Tibial nerve (tissue), 4 donors: ENCODE data around the gene KRTAP10-2.

Experiments
- CTCF ChIP-seq, 5 experiments: fragments of 200-600 bp in 3 of 5; fragments of 450-650 bp in 2 of 5; sonication (generic) in 3 of 5; IDR thresholded peaks; one replicate each; pipeline ENCODE4 v1.5.1; 2016 to 2019; ENCODE audit warnings: antibody characterized with exemption in 5 of 5, mild to moderate bottlenecking in 3 of 5, moderate library complexity in 2 of 5
- EP300 ChIP-seq, 2 donors: sonication (generic); formaldehyde crosslinking; IDR thresholded peaks; one replicate each; pipeline ENCODE4 v1.6.1; 2017; ENCODE audit warnings: antibody characterized with exemption in 2 of 2, mild to moderate bottlenecking in 1 of 2
- POLR2A ChIP-seq, 2 donors: fragments of 450-650 bp; IDR thresholded peaks; one replicate each; pipeline ENCODE4 v1.6.1; 2017; ENCODE audit warnings: antibody characterized with exemption in 2 of 2, mild to moderate bottlenecking in 2 of 2, moderate library complexity in 2 of 2

GRCh38 chr21:44569861-44570517 lies 18.7 kb upstream of the KRTAP10-2 start:
- TF ChIP-seq POLR2A (IDR thresholded peaks at IDR 0.05): no peak
- no peak for TF ChIP-seq CTCF (IDR thresholded peaks at IDR 0.05)
- TF ChIP-seq EP300 (IDR thresholded peaks at IDR 0.05): no peak
